ENCODE data around the gene ATL2. TPM values are rescaled to one million over a fixed set of nuclear protein-coding genes. Genes with fewer than 3 reads are reported as not detected.
"Not testable (repeated sequence)": the region's sequence is repeated elsewhere in the genome, so short reads cannot be mapped to it uniquely, and the experiment has no call there.

The ATL2 gene
- total RNA-seq, 1 donor from 2014 or later = 34.4 TPM

DNA sequence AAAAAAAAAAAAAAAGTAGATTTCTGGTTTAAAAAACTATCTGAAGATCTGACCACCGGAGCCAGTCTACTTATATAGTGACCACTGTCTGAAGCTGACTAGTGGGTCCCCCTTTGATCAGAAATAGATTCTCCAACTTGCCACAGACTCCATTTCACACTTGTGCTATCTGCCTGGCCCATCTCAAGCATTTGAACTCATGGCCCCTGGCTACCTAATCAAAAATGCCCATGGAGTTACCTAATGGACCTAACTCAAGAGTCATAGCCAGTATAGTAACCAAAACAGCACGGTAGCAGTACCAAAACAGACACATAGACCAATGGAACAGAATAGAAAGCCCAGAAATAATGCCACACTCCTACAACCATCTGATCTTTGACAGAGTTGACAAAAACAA is 17.0 kb upstream of the ATL2 start:
- DNase-seq (ENCODE audit: extremely low read depth, low read depth, low spot score) = no peak

DNA sequence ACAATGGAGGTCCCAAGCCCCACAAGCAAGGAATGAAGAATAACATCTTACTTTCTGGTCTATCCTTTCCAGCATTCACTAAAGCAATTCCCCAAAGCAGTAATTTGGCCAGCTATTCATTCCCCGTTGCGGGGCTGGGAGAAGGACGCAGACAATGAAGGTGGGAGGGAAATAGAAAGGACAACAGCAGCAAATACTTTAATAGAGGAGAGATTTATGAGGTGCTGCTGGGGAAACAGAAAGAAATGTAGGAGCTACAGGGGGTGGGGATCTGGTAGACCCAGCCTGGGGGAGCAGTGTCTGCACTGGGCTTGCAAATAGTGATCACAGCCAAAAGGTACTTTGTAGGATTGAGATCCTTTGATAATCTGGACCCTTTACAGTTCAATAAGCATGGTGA is 13.9 kb upstream of the ATL2 start:
- DNase-seq (ENCODE audit: extremely low read depth, low read depth, low spot score) = no peak

DNA sequence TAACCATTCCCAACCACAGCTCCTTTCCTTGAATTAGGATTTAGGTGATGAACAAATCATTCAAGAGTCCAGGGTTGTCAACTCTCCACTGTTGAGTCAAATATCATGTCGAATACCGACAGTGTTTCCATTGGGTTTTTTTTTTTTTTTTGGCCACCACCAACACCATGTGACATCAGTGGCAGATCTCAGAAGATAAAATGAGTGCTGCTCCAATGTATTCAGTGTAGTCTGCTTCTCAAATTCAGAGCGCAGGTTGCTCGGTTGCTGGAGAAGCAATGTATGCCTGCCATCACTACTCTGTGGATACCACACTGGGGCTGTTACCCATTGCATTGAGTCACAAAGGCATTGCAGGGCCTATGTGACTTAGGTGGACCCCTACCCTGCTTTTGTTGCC is 10.8 kb upstream of the ATL2 start:
- no peak for DNase-seq (ENCODE audit: extremely low read depth, low read depth, low spot score)

DNA sequence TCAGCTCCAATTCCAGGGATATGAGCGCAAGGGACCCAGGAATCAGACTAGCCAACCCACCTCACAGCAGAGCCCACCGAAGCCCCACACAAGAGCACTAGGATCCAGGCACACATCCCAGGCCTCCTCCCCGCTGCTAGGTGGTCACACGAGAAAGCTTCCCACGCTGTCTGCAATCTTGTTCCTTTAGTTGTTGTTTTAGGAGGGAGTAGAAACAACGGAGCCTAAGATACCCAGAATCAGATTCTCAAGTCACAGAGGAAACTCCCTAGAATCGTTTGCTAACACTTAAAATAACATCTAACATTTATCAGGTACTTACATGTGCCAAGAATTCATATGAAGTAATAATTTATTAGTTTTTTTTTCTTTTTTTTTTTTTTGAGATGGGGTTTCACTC is 9.7 kb upstream of the ATL2 start:
- DNase-seq (ENCODE audit: extremely low read depth, low read depth, low spot score) = no peak

DNA sequence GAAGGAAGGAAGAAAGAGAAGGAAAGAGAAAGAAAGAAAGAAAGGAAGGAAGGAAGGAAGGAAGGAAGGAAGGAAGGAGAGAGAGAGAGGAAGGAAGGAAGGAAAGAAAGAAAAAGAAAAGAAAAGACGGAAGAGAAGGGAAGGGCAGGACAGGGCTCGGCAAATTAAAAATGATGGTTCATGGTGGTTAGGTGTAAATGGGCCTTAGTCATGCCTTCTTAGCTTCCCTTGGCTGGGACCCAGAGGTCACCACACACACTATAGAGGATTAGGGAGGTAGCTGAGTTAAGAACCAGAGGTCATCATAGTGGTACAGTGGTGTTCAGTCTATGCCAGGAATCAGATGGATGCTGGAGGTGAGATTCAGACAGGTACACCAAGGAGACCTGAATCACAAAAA is 9.3 kb upstream of the ATL2 start:
- DNase-seq (ENCODE audit: extremely low read depth, low read depth, low spot score) = no peak

DNA sequence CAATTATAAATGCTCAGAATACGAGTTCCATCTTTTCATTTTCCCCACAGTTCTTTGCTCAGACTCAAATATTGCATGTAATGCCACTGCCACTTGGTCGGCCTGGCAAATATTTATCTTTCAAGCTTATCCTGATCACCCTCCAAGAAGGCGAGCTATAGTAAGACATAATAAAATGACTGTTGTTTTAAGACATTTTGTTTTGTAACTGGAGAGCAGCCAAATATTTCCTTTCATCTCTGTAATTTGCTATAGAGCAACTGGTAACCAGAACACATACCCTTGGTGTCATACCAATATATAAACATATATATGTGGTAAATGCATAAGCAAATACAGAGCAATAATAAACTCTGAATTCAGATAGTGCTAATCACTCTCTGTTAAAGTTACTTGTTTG is 7.3 kb upstream of the ATL2 start:
- DNase-seq (ENCODE audit: extremely low read depth, low read depth, low spot score) = no peak

DNA sequence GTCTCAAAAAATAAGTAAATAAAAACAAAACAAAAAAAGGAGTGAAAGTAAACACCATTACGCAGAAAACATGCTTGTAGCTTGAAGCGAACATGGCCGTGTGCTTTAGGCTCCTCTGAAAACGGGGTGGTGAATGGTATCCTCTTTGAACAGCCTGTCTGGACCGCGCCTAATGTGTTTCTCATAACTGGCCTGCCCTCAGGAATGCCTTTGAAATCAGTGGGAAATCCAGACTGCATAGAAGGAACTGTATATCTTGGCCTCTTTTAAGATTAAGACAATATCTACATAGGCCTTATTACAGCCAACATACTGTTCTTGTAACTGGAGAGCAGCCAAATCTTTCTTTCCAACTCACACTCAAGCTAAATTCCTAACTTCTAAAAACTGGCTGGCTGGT is 6.7 kb upstream of the ATL2 start:
- not testable (repeated sequence) for DNase-seq (ENCODE audit: extremely low read depth, low read depth, low spot score)

DNA sequence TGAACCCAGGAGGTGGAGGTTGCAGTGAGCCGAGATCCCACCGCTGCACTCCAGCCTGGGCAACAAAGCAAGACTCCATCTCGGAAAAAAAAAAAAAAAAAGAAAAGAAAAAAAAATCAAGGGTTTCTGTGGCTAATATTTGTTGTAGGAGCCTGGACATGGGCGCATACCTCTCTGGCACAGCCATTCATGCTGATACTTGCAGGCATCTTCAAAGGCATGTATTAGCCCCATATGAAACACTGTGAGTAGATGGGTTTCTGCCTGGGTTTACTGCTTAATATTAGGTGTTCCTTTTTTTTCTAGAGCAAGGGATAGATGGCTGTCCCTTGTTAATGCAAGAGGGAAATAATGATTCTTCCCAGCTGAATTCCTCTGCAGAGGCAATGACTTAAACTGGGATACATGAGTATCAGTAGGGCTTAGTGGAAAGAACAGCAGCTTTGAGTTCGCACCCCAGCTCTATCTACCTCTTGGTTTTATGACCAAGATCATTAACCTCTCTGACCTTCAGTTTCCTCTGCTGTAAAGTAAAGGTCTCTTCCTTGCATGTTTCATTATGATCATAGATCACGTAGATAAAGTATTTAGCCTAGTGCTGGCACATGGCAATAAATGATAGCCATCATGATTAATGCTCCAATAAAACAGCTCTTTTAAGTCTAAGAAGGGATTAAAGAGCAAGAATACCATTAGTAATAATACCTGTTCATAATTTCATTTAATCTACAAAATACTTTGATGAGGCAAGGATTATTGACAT is 4.5 kb upstream of the ATL2 start:
- no peak for DNase-seq (ENCODE audit: extremely low read depth, low read depth, low spot score)

DNA sequence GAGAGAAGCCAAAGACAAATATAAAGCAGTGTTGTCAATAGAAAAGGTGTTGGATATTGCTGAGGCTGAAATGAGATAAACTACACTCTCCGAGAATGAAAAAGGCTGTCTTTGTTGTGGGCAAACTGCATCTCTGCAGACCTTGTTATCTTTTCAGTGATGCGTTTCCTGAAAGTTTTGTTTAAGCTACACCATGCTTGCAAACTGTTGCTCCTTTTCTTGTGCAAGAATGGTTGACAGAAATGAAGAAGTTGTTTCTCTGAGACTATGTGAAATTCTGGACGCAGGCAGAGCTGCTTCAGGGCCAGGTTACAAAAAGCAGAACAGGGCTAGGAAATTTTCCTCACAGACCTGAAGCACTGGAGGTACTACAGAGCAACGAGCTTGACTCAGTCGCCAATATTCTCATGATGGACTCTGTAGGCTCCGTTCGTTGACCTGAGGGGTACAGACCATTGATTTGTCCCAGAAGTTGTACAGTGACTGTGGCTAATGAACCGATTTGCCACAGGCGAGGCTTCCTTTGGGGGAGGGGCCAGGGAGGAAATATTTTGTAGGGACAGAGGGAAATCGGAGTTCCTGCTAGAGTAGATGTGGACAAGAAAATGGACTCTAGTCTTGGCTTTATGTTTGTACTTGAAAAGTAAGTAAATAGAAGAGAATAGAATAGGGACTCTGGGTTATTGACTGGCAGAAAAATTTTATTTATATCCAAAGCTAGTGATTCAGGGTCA is 3.5 kb upstream of the ATL2 start:
- no peak for DNase-seq (ENCODE audit: extremely low read depth, low read depth, low spot score)

DNA sequence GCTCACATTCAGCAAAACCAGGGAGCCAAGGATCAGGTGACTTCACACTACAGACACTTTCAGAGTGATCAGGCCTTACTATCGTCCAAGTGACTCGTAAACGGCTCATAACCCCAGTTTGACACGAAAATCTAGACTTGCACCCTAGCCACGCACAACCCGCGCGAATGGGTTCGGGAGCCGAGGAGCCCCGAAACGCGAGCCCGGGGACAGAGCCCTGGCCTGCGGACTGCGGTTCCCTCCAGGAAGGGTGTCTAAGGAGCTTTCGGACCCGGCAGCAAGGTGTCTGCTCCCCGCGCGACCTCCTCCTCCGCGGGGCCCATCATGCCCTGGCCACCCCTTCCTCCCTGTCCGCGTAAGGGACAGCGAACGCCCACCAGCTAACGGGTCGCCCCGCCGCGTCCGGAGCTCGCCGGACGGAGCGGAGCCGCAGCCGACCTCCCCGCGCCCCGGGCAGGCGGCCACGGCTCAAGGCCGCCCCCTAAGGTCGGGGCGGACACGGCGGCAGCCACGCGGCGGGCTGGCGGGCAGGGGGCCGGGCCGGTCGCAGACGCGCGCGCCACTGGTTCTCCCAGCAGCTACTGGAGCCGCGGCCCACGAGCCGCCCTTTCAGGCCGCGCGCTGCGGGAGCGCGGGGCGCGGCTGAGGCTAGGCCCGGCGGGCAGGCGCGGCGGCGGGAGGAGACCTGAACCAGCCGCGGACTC is 575 bp downstream of the ATL2 start:
- no peak for DNase-seq (ENCODE audit: extremely low read depth, low read depth, low spot score)

DNA sequence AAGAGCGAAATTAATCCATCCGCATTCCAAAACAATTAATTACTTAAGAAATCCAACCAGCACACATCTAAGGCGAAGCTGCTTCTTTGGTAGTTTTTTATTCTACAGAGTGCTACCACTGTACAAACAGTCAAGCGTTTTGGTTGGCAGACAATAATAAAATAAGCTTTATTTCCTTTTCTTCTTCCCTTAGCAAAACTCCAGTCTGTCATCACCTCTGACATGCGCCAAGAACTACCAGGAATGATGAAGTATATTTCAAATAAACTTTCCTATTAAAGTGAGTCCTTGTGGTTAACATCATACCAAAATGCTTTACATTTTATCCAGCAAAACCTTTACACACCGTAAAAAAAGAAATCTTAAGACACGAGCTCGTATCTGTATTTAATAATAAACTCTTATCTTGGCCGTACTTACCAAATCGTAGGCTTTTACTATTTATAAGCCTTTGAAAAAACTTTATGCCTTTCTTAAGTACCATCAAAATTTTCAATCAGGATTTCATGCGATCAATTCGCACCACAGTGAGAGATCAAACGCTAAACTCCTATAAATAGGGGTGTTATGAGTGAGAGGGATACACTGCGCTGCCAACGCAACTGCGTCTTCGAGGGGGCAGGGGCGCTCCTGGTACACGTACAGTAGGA is 1.3 kb downstream of the ATL2 start:
- DNase-seq (ENCODE audit: extremely low read depth, low read depth, low spot score) = peak; percentile 48

DNA sequence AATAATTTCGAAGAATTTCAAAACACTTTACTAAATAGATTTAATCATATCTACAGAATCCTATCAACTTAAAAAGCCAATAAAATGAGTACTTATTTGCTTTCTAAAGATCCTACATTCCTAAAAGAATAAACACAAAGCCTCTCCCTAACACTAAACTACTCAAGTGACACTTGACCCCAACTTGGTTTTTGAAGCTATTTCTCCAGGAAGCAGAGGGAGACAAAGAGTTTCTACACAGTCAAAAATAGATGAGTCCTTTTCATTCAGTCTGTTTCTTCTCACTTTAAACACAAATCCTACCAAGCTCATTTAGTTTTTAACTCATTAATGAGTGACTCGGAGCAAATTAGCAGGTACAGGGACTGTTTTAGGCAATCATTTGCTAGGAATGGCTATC is 2.1 kb downstream of the ATL2 start:
- no peak for DNase-seq (ENCODE audit: extremely low read depth, low read depth, low spot score)

DNA sequence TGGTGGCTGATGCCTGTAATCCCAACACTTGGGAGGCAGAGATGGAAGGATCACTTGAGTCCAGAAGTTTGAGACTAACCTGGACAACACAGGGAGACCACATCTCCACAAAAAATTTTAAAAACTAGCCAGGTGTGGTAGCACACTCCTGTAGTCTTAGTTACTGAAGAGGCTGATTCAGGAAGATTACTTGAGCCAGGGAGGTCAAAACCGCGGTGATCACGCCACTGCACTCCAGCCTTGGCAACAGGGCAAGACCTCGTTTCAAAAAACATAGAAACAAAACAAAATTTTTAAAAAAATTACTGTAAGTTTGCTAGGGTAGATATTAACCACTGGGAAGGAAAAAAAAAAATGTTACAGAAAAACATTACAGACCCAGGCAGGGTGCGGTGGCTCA is 5.8 kb downstream of the ATL2 start:
- DNase-seq (ENCODE audit: extremely low read depth, low read depth, low spot score) = no peak

DNA sequence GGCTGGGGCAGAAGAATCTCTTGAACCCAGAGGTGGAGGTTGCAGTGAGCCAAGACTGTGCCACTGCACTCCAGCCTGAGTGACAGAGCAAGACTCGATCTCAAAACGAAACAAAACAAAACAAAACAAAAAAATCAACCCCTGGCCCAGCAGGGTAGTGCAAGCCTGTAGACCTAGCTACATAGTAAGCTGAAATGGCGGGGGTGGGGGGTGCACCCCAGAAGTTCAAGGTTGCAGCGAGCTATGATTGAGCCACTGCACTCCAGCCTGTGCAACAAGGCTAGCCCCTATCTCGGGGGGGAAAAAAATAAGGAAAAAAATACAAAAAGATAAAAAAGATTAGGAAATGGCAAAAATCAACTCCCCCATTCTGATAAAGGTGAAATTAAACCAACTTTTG is 6.4 kb downstream of the ATL2 start:
- DNase-seq (ENCODE audit: extremely low read depth, low read depth, low spot score) = no peak

DNA sequence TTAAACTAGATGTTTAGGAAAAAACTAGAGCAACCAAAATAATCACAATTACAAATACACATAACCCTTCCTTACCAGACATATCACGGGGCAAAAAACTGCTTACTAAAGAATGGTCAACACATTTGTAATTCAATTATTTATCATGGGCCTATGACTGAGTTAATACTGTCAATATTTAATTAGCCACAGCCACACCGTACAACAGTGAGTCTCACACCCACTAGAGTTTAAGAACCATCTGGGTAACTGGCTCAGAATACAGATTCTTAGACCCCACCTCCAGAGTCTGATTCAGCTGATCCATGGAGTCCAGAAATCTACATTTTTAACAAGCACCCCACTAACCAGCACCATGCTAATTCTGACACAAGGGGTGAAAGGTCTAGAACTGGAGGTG is 14.8 kb downstream of the ATL2 start:
- DNase-seq (ENCODE audit: extremely low read depth, low read depth, low spot score) = no peak

DNA sequence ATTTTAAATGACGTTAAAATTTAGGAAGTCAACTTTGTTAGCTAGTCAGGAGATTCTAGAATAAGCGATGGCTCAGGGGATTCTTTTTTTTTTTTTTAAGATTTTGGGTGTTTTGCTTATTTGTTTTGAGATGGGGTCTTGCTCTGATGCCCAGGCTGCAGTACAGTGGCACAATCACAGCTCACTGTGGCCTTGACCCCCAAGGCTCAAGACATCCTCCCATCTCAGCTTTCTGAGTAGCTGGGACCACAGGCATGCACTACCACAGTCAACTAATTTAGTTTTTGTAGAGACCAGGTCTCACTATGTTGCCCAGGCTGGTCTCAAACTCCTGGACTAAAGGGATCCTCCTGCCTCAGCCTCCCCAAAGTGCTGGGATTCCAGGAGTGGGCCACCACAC is 16.9 kb downstream of the ATL2 start:
- no peak for DNase-seq (ENCODE audit: extremely low read depth, low read depth, low spot score)

DNA sequence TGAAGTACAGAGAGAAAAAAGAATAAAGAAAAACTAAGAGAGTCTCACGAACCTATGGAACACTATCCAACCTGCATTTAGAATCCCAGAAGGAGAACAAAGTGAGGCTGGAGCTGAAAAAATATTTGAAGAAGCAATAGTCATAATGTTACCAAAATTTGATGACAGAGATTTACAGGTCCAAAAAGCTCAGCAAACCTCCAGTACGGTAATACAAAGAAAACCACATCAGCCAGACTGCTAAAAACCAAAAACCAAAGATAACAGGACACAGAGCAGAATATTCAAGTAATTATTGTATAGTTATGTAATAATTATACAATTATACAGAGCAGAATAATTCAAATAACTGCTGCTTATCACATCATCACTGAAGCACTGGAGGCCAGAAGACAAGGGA is 23.7 kb downstream of the ATL2 start:
- DNase-seq (ENCODE audit: extremely low read depth, low read depth, low spot score) = no peak

DNA sequence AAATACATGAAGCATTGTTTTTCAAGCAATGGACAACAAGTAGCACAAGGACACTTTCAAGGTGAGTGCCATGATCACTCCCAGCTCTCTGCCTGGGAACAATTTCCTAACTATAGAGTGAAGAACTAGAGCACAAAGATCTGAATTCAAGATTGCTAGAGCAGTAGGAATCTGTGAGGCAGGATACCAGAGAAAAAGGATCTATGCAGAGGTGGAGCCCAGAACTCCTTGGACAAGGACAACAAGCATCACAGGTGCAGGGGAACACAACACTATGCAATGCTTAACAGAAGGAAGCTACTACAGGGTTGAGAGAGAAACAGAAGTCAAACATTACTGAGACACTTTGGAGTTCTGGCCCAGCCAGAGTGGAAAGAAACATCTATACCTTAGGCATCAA is 24.7 kb downstream of the ATL2 start:
- no peak for DNase-seq (ENCODE audit: extremely low read depth, low read depth, low spot score)

DNA sequence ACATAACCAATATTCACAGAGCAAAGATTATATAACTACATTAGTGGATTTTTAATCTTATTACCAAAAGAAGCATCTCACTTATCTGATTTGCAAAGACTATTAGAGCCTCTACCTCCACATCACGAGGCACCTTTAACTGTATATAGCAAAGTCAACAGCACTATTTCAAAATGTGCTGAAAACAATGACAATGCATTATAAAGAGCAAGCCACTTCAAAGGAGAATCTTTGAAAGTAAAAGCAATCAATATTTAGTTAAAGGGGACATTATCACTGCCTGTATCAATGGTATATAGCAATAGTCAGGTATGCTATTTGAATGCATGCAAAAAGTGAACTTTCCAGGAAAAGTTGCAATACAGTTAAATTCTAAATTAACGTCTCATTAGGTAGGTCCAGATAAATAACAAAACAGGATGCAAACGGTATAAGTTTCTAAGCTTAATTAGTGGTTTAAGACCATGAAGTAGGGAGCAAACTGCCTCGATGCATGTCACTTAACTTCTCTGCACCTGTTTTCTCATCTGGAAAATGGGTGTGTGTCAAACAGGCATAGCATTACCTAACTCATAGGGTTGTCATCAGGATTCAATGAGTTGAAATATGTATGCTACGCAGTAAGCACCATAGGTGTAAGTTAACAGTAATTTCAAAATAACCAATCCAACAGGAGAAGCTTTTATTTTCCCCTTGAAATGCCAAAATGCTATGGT is 31.6 kb downstream of the ATL2 start:
- no peak for DNase-seq (ENCODE audit: extremely low read depth, low read depth, low spot score)

DNA sequence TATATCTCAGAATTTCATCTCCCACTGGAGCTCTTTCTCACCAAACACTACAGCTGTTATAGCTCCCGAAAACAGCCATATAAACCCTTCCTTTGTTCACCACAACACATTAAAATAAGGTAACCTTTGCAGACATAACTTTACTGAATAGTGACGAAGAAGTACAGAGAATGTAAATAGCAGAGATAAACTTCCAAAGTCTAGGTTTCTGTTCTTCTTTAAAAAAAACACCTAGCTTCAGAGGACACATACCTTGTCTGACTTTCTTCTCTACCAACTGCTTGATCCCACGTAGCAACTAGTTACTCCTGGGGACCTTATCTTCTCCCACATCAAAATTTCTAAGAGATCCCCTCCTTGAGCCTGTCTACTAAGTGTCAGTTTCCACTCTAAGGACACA is 32.3 kb downstream of the ATL2 start:
- DNase-seq (ENCODE audit: extremely low read depth, low read depth, low spot score) = no peak

DNA sequence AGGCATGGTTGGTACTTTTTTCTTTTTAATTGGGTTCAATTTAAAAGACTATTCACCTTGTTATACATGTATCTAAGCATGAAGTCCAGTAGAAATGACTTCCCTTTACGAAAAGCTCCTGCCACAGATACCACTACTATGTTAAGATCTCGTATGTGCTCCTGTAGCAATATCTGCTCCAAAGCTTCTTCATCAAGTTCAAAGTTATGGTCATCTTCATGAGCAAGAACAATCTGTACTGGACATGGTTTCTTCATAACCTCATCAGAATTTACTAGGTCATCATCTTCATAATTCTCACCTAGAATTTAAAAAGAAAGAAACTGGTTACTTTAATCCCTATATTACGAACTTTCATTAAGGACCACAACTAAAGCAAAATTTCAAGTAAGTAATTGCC is 33.9 kb downstream of the ATL2 start:
- no peak for DNase-seq (ENCODE audit: extremely low read depth, low read depth, low spot score)

Measured in glomerular endothelial cell (primary cell).